HG02884 (cell line): ENCODE measurements around the gene AHSA1.

Source experiments
- ATAC-seq: cut with Tn5 transposase; IDR thresholded peaks from one replicate; pipeline ENCODE4 v1.9.1; 2021; ENCODE audit warnings: mild to moderate bottlenecking, moderate library complexity; ENCODE audit not compliant: unreplicated experiment

AHSA1 gene

DNA sequence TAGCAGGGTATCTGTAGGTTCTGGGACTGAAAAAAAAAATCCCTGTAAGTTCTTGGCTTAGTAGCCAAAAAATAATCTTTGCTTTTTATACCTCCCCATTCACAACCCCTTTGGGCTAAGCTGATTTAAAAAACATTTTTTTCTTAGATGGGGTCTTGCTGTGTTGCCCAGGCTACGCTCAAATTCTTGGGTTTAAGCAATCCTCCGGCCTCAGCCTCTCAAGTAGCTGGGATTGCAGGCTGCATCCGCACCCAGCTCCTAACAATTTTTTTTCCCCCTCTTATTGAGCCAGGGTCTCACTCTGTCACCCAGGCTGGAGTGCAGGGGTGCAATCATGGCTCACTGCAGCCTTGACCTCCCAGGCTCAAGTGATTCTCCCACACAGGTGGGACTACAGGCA, 49.9 kb downstream of the AHSA1 start:
- no peak for ATAC-seq

- ATAC-seq = no peak
Observed at GRCh38 chr14:77508249-77508648, 50.4 kb downstream of the AHSA1 start.

- ATAC-seq = no peak
Observed at GRCh38 chr14:77508876-77509275, 51.0 kb downstream of the AHSA1 start.

DNA sequence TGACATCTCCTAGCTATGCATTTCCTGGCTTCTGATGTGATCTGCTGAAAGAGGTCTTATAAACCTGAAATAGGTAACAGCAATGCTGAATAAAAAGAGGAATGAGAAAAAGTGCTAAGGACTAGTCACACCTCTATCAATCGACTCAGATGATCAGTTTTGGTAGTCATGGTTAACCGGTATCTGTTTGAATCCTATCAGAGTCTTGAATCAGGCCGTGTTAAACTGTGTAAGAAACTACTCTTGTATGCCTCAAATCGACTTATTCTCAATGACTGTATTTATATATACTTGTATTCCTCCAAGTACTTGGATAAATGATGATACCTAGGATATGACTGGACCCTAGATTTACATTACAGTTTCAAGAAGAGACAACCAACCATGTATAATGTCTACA, 51.5 kb downstream of the AHSA1 start:
- ATAC-seq = no peak

DNA sequence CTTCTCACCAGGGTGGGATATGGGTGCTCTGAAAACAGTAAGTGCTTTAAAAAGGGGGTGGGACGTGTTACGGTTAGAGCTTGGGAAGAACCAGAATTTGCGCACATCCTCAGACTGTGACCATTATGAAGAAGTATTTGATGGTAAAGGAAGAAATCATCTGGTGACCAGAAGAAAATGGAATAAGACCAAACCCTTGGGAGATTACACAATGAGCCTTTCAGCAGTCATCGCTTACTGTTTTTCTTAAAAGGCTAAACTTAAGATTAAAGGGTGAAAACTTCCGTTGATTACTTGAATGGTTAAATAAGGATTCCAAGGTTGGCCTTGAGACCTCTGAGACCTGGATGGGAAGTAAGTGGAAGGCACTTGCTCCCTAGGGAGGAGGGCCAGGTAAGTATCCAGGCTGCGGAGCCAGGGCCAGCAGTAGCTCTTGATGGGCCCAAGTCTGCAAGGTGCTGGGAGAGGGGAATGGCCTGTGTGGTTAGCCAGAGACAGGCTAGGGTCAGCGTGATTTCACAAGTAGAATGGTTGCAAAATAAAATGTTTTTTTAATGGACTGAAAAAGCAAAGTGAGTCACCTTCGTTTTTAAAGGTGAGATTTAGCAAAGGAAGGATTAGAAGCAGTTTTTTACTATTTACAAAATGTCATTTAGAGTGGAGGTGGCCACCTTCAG, 53.7 kb downstream of the AHSA1 start:
- no peak for ATAC-seq

- no peak for ATAC-seq
Observed at GRCh38 chr14:77516126-77516525, 58.2 kb downstream of the AHSA1 start.
